HepG2 (cell line): ENCODE results near the gene LOXL3. TPM values are rescaled to one million over a fixed set of nuclear protein-coding genes. Genes with fewer than 3 reads are reported as not detected.

Experiments
- ATAC-seq: fragments of 200-7000 bp; cut with Tn5 transposase; 3 replicates; pipeline ENCODE4 v1.9.1; 2020; ENCODE audit warnings: mild to moderate bottlenecking, moderate library complexity
- BruUV-seq: library from RNA; stranded (reverse); fragments of 400-500 nt; replicated peaks from 2 replicates; lab custom pipeline; 2021; lab: Mats Ljungman, UMichigan
- CTCF ChIA-PET: fragments of 300-600 bp; formaldehyde crosslinking; extraction: SDS; loops from one replicate; lab custom pipeline; 2021; ENCODE audit warnings: low total read pairs, inconsistent platforms, low intra/inter-chr PET ratio; lab: Yijun Ruan, JAX
- POLR2A ChIA-PET: fragments of 350-600 bp; sonication (Branson Sonifier 250); formaldehyde crosslinking; loops from one replicate; lab custom pipeline; 2020; ENCODE audit warnings: antibody characterized with exemption, inconsistent platforms; lab: Yijun Ruan, JAX
- DNase-seq: peaks from one replicate; pipeline ENCODE4 v3.0.0-alpha.2; 2015; ENCODE audit warnings: low spot score
- FAIRE-seq: peaks from 3 replicates; lab custom pipeline; 2011; peaks lifted over from hg19 to GRCh38; lab: Jason Lieb, UNC
- H2AFZ ChIP-seq: one replicate; pipeline ENCODE4 v1.6.1; 2011; ENCODE audit warnings: low read length, inconsistent platforms
- H3K27ac ChIP-seq: fragments of 300-600 bp; 3 replicates; pipeline ENCODE4 v1.8.0; 2011; ENCODE audit warnings: mixed run types, mild to moderate bottlenecking, mixed read lengths, low read length, inconsistent platforms; ENCODE audit not compliant: insufficient read depth; ENCODE audit errors: extremely low read length
- H3K27me3 ChIP-seq, 2 experiments: fragments of 200-600 bp in 1 of 2; 2 replicates in 1 of 2; 3 replicates in 1 of 2; pipeline versions ENCODE4 v1.6.0 to v1.8.0; 2011; ENCODE audit warnings: low read length in 2 of 2, mild to moderate bottlenecking in 2 of 2, moderate library complexity in 2 of 2, inconsistent platforms in 1 of 2; ENCODE audit not compliant: insufficient read depth in 2 of 2, control insufficient read depth in 1 of 2
- H3K36me3 ChIP-seq, 2 experiments: fragments of 200-600 bp in 1 of 2; replicated peaks in 1 of 2; 2 replicates in 1 of 2; 3 replicates in 1 of 2; pipeline versions ENCODE4 v1.5.1 to v1.8.0; 2011; ENCODE audit warnings: low read length in 2 of 2, inconsistent platforms in 1 of 2; ENCODE audit not compliant: insufficient read depth in 2 of 2, control insufficient read depth in 1 of 2
- H3K4me1 ChIP-seq: 2 replicates; pipeline ENCODE4 v1.5.1; 2012; ENCODE audit warnings: low read length, inconsistent platforms; ENCODE audit not compliant: insufficient read depth
- H3K4me2 ChIP-seq: 2 replicates; pipeline ENCODE4 v1.6.0; 2011; ENCODE audit warnings: low read depth, low read length, inconsistent platforms
- H3K4me3 ChIP-seq, 3 experiments: fragments of 200-600 bp in 1 of 3; sonication (generic), shearing (Covaris generic) in 1 of 3; replicated peaks in 1 of 3; 2 replicates each; pipeline ENCODE4 v1.5.1; 2011 to 2016; ENCODE audit warnings: low read length in 3 of 3, inconsistent platforms in 2 of 3, low read depth in 2 of 3, mild to moderate bottlenecking in 2 of 3, control low read depth in 1 of 3, mixed read lengths in 1 of 3; ENCODE audit not compliant: insufficient read depth in 1 of 3
- H3K79me2 ChIP-seq: one replicate; pipeline ENCODE4 v1.6.1; 2011; ENCODE audit warnings: low read length, inconsistent platforms; ENCODE audit not compliant: insufficient read depth
- H3K9ac ChIP-seq: 2 replicates; pipeline ENCODE4 v1.6.0; 2011; ENCODE audit warnings: mild to moderate bottlenecking, low read depth, low read length, inconsistent platforms; ENCODE audit not compliant: insufficient read depth
- H3K9me3 ChIP-seq: 2 replicates; pipeline ENCODE4 v1.5.1; 2012; ENCODE audit warnings: mild to moderate bottlenecking, low read length
- H4K20me1 ChIP-seq: 2 replicates; pipeline ENCODE4 v1.6.0; 2011; ENCODE audit warnings: inconsistent platforms, mild to moderate bottlenecking, low read length, moderate library complexity; ENCODE audit not compliant: insufficient read depth
- AGO1 ChIP-seq: fragments of 200-400 bp; formaldehyde crosslinking; IDR thresholded peaks from 2 replicates; pipeline ENCODE4 v1.6.1; 2017; ENCODE audit warnings: mild to moderate bottlenecking, low read depth, low read length, moderate library complexity; ENCODE audit not compliant: poor library complexity, severe bottlenecking
- CBX2 ChIP-seq, 2 experiments: fragments of 200-600 bp in 1 of 2; sonication (generic); formaldehyde crosslinking in 1 of 2; IDR thresholded peaks; 2 replicates each; pipeline versions ENCODE4 v1.7.0 to v1.8.1; 2018 to 2022; ENCODE audit warnings: low read depth in 2 of 2, low read length in 1 of 2, mild to moderate bottlenecking in 1 of 2, missing genetic modification reagents in 1 of 2
- GPBP1L1 ChIP-seq: sonication (generic); formaldehyde crosslinking; IDR thresholded peaks from 2 replicates; pipeline ENCODE4 v1.5.0; 2020; ENCODE audit warnings: mild to moderate bottlenecking, missing genetic modification reagents
- GTF3A ChIP-seq: sonication (generic); formaldehyde crosslinking; conservative IDR thresholded peaks from 2 replicates; pipeline ENCODE4 v1.4.0; 2020; ENCODE audit warnings: mild to moderate bottlenecking, missing genetic modification reagents
- MED8 ChIP-seq: sonication (generic); formaldehyde crosslinking; IDR thresholded peaks from 2 replicates; pipeline ENCODE4 v1.8.1; 2023; ENCODE audit warnings: mild to moderate bottlenecking, missing genetic modification reagents; ENCODE audit not compliant: insufficient replicate concordance
- MTERF4 ChIP-seq: sonication (generic); formaldehyde crosslinking; IDR thresholded peaks from 2 replicates; pipeline ENCODE4 v1.8.0; 2023; ENCODE audit warnings: mild to moderate bottlenecking, missing genetic modification reagents
- NFE2L1 ChIP-seq: sonication (generic); formaldehyde crosslinking; IDR thresholded peaks from 2 replicates; pipeline ENCODE4 v1.4.0; 2020; ENCODE audit warnings: missing genetic modification reagents, mild to moderate bottlenecking, borderline replicate concordance
- NFRKB ChIP-seq: fragments of 450-650 bp; IDR thresholded peaks from 2 replicates; pipeline ENCODE4 v1.6.1; 2017
- PREB ChIP-seq: sonication (generic); formaldehyde crosslinking; IDR thresholded peaks from 2 replicates; pipeline ENCODE4 v1.4.0; 2020; ENCODE audit warnings: missing genetic modification reagents
- STAT6 ChIP-seq: sonication (generic); formaldehyde crosslinking; IDR thresholded peaks from 2 replicates; pipeline ENCODE4 v1.4.0; 2020; ENCODE audit warnings: missing genetic modification reagents, mild to moderate bottlenecking, borderline replicate concordance
- THYN1 ChIP-seq: sonication (generic); formaldehyde crosslinking; IDR thresholded peaks from 2 replicates; pipeline ENCODE4 v1.8.1; 2023; ENCODE audit warnings: low read depth, mild to moderate bottlenecking, moderate library complexity, missing genetic modification reagents, borderline replicate concordance
- ZC3H4 ChIP-seq: sonication (generic); formaldehyde crosslinking; IDR thresholded peaks from 2 replicates; pipeline ENCODE4 v1.4.0; 2020; ENCODE audit warnings: missing genetic modification reagents, borderline replicate concordance
- ZNF33A ChIP-seq: sonication (generic); formaldehyde crosslinking; IDR thresholded peaks from 2 replicates; pipeline ENCODE4 v1.5.1; 2020; ENCODE audit warnings: missing genetic modification reagents, mild to moderate bottlenecking, moderate library complexity, borderline replicate concordance
- ZNF629 ChIP-seq: sonication (generic); formaldehyde crosslinking; conservative IDR thresholded peaks from 2 replicates; pipeline ENCODE4 v1.5.0; 2020; ENCODE audit warnings: missing genetic modification reagents
- ZNF776 ChIP-seq: sonication (generic); formaldehyde crosslinking; IDR thresholded peaks from 2 replicates; pipeline ENCODE4 v1.4.0; 2020; ENCODE audit warnings: mild to moderate bottlenecking, missing genetic modification reagents
- ZNF878 ChIP-seq: sonication (generic); formaldehyde crosslinking; IDR thresholded peaks from 2 replicates; pipeline ENCODE4 v1.8.1; 2023; ENCODE audit warnings: mild to moderate bottlenecking, missing genetic modification reagents, moderate library complexity
- WGBS: methylation state at CpG from one replicate; pipeline ENCODE4 v1.1.6; 2017; ENCODE audit warnings: low lambda C conversion rate; 5-methylcytosine and 5-hydroxymethylcytosine counted together
- in situ Hi-C: cut with HindIII; loops from 2 replicates; pipeline ENCODE4 v1.10.0; 2017; ENCODE audit warnings: low pct_unique_long_range_greater_than_20kb; ENCODE audit not compliant: extremely low pct_ligation_motif_present
- intact Hi-C: fragments of 100-400 bp; cut with micrococcal nuclease; formaldehyde crosslinking; loops from one replicate; pipeline ENCODE4 v1.10.0; 2022; ENCODE audit not compliant: unreplicated experiment
- polyA plus RNA-seq, 8 experiments: library from polyadenylated mRNA; depleted of rRNA in 3 of 8; stranded (reverse) in 7 of 8; unstranded in 1 of 8; fragments of >200 nt; fragmentation: Illumina TruSeq in 4 of 8; extraction: Trizol in 4 of 8; gene quantifications; 2 replicates each; pipeline versions ENCODE4 v1.2.1 to v1.2.3, GENCODE V29; 2011 to 2016; ENCODE audit warnings: low read depth in 4 of 8, missing spikeins in 1 of 8, mixed read lengths in 1 of 8; ENCODE audit not compliant: insufficient read depth in 1 of 8
- total RNA-seq, 5 experiments: library from RNA; depleted of rRNA; stranded (reverse); fragments of >200 nt; fragmentation: Illumina TruSeq; extraction: Trizol; gene quantifications; 2 replicates each; pipeline ENCODE4 v1.2.3, GENCODE V29; 2016; ENCODE audit warnings: low read depth in 1 of 5

Gene LOXL3
- total and polyA plus RNA-seq, 2 of the 13 experiments (the other 11 are each of a cell fraction or from before 2014, with no cell fraction given), result 0.55 to 6.5 TPM

GRCh38 chr2:74488643-74489481 lies 64.9 kb downstream of the LOXL3 start:
- H3K79me2 ChIP-seq, result peaks cover 4% of the 10 kb centered on the region
- peak overlapping the region in 1 of 3 experiments; percentile 18; a peak in 2 of 6 replicates for H3K4me3 ChIP-seq
- H3K36me3 ChIP-seq, result peaks cover 34 to 44% of the 10 kb centered on the region in 2 experiments
- DNase-seq (peak; percentile 93), FAIRE-seq (peak; percentile 99), ATAC-seq (peak; percentile 83)
- intact Hi-C loops, result loop anchor here (1.0 kb wide), 1 partner anchor 8 kb away; no protein-coding TSS in a partner anchor
- no peaks in the 10 kb centered on the region for H4K20me1 ChIP-seq
- H3K4me2 ChIP-seq, result peak overlapping the region; percentile 48
- no peak overlapping the region for H2AFZ ChIP-seq
- POLR2A ChIA-PET, result interaction anchor here (0.7 to 20.6 kb wide), 13 partner anchors 8 to 563 kb away, joined by 3 to 795 read pairs (median 11); partner anchors contain the start of genes AUP1, DQX1, HTRA2 and INO80B
- CTCF ChIA-PET, result interaction anchor here (1.3 kb wide), 1 partner anchor 13 kb away, joined by 5 read pairs; no protein-coding TSS in a partner anchor
- peak overlapping the region; percentile 32 for H3K9ac ChIP-seq
- H3K4me1 ChIP-seq, result peaks cover 77% of the 10 kb centered on the region
- WGBS, result 20% methylated on average over 9 of the region's 9 CpGs
- in situ Hi-C loops, result no loop called here
- TSS peak; percentile 48 for BruUV-seq
- no peaks in the 10 kb centered on the region for H3K9me3 ChIP-seq
- no peaks in the 10 kb centered on the region for H3K27me3 ChIP-seq
- peak overlapping the region; percentile 84 for H3K27ac ChIP-seq
- TF ChIP-seq GTF3A, result no peak
- TF ChIP-seq NFE2L1 (CRISPR knock-in tag), result 0 out of 2 replicates have a peak, but pooled peaks have one; percentile 40
- TF ChIP-seq ZNF776 (CRISPR knock-in tag), result no peak
- TF ChIP-seq PREB, result no peak
- TF ChIP-seq MTERF4, result no peak
- no peak for TF ChIP-seq ZC3H4 (CRISPR knock-in tag)
- TF ChIP-seq ZNF629 (CRISPR knock-in tag), result no peak
- peak; percentile 57 for TF ChIP-seq MED8 (CRISPR knock-in tag)
- TF ChIP-seq AGO1, result no peak
- 0 out of 2 replicates have a peak, but pooled peaks have one; percentile 76 for TF ChIP-seq THYN1 (CRISPR knock-in tag)
- TF ChIP-seq ZNF878, result no peak
- no peak for TF ChIP-seq NFRKB
- TF ChIP-seq STAT6 (CRISPR knock-in tag), result no peak; the same call in 1 of the 2 replicates
- no peak for TF ChIP-seq ZNF33A (CRISPR knock-in tag)
- TF ChIP-seq GPBP1L1, result no peak
- TF ChIP-seq CBX2 (IDR thresholded peaks at IDR 0.05; ENCODE audit: low read depth, low read length), result no peak
- no peak for TF ChIP-seq CBX2 (CRISPR knock-in tag; IDR thresholded peaks at IDR 0.05; ENCODE audit: low read depth)
